GM23248 (cell line): ENCODE results near the gene DCUN1D3. TPM values are rescaled to one million over a fixed set of nuclear protein-coding genes. Genes with fewer than 3 reads are reported as not detected.
A peak's percentile ranks its signal among the peaks of the same experiment; 100 is the strongest.

Experiments
- DNase-seq: peaks from one replicate; pipeline ENCODE4 v3.0.0-alpha.2; 2015
- H2AFZ ChIP-seq: fragments of 200-600 bp; sonication (generic); 2 replicates; pipeline ENCODE4 v1.6.1; 2016; ENCODE audit warnings: antibody characterized with exemption
- H3F3A ChIP-seq: fragments of 200-600 bp; sonication (generic); 2 replicates; pipeline ENCODE4 v1.6.1; 2016; ENCODE audit warnings: mild to moderate bottlenecking, antibody characterized with exemption, mixed run types; ENCODE audit not compliant: insufficient read depth
- H3K27ac ChIP-seq: fragments of 200-600 bp; sonication (generic); 2 replicates; pipeline ENCODE4 v1.5.1; 2016; ENCODE audit warnings: mild to moderate bottlenecking
- H3K27me3 ChIP-seq: fragments of 200-600 bp; sonication (generic); replicated peaks from 2 replicates; pipeline ENCODE4 v1.6.1; 2016; ENCODE audit warnings: mild to moderate bottlenecking; ENCODE audit not compliant: insufficient read depth
- H3K36me3 ChIP-seq: fragments of 200-600 bp; sonication (generic); 2 replicates; pipeline ENCODE4 v1.6.1; 2016; ENCODE audit warnings: low read depth, mild to moderate bottlenecking
- H3K4me1 ChIP-seq: fragments of 200-600 bp; sonication (generic); 2 replicates; pipeline ENCODE4 v1.6.1; 2016; ENCODE audit warnings: mild to moderate bottlenecking; ENCODE audit not compliant: insufficient read depth
- H3K4me2 ChIP-seq: fragments of 200-600 bp; sonication (generic); one replicate; pipeline ENCODE4 v1.6.1; 2016; ENCODE audit warnings: mild to moderate bottlenecking; ENCODE audit not compliant: unreplicated experiment
- H3K4me3 ChIP-seq: fragments of 200-600 bp; sonication (generic); 2 replicates; pipeline ENCODE4 v1.5.1; 2016; ENCODE audit warnings: mild to moderate bottlenecking
- H3K79me2 ChIP-seq: fragments of 200-600 bp; sonication (generic); 2 replicates; pipeline ENCODE4 v1.6.1; 2016; ENCODE audit warnings: mild to moderate bottlenecking; ENCODE audit not compliant: insufficient read depth
- H3K9ac ChIP-seq: fragments of 200-600 bp; sonication (generic); 2 replicates; pipeline ENCODE4 v1.6.1; 2016; ENCODE audit warnings: mild to moderate bottlenecking
- H3K9me2 ChIP-seq: fragments of 200-600 bp; sonication (generic); 2 replicates; pipeline ENCODE4 v1.6.1; 2016; ENCODE audit warnings: mixed run types, mild to moderate bottlenecking, moderate library complexity; ENCODE audit not compliant: insufficient read depth
- H3K9me3 ChIP-seq: fragments of 200-600 bp; sonication (generic); one replicate; pipeline ENCODE4 v1.6.1; 2017; ENCODE audit warnings: low read depth
- H4K20me1 ChIP-seq: fragments of 200-600 bp; sonication (generic); 2 replicates; pipeline ENCODE4 v1.6.0; 2016; ENCODE audit not compliant: insufficient read depth
- EZH2 ChIP-seq: fragments of 200-600 bp; sonication (generic); IDR thresholded peaks from 2 replicates; pipeline ENCODE4 v1.6.1; 2018; ENCODE audit warnings: antibody characterized with exemption, mild to moderate bottlenecking; ENCODE audit not compliant: insufficient read depth, poor library complexity, severe bottlenecking
- EZH2phosphoT487 ChIP-seq: fragments of 200-600 bp; sonication (generic); IDR thresholded peaks from 2 replicates; pipeline ENCODE4 v1.6.1; 2018; ENCODE audit warnings: antibody characterized with exemption, moderate library complexity, mild to moderate bottlenecking, low read depth; ENCODE audit not compliant: insufficient read depth
- WGBS, 2 experiments: methylation state at CpG; one replicate each; pipeline ENCODE4 v1.1.6; 2015 to 2017; ENCODE audit warnings: low lambda C conversion rate in 2 of 2, low coverage in 1 of 2; ENCODE audit errors: missing lambda C conversion rate in 2 of 2; 5-methylcytosine and 5-hydroxymethylcytosine counted together
- in situ Hi-C: fragments of 300-500 bp; cut with MboI; formaldehyde crosslinking; loops from 2 replicates; pipeline ENCODE4 v1.15.0; 2020
- polyA plus RNA-seq: library from polyadenylated mRNA; unstranded; fragments of >200 nt; fragmentation: Nextera tagmentation; extraction: Ambion mirVana; gene quantifications from 2 replicates; pipeline ENCODE4 v1.2.1, GENCODE V29; 2016
- total RNA-seq: library from RNA; depleted of rRNA; stranded (reverse); fragments of >200 nt; shearing (Covaris generic); gene quantifications from 2 replicates; pipeline ENCODE4 v1.2.3, GENCODE V29; 2014

DCUN1D3 gene
- total and polyA plus RNA-seq, 2 experiments from 2014 or later, result 15.2 to 35.2 TPM

DNA sequence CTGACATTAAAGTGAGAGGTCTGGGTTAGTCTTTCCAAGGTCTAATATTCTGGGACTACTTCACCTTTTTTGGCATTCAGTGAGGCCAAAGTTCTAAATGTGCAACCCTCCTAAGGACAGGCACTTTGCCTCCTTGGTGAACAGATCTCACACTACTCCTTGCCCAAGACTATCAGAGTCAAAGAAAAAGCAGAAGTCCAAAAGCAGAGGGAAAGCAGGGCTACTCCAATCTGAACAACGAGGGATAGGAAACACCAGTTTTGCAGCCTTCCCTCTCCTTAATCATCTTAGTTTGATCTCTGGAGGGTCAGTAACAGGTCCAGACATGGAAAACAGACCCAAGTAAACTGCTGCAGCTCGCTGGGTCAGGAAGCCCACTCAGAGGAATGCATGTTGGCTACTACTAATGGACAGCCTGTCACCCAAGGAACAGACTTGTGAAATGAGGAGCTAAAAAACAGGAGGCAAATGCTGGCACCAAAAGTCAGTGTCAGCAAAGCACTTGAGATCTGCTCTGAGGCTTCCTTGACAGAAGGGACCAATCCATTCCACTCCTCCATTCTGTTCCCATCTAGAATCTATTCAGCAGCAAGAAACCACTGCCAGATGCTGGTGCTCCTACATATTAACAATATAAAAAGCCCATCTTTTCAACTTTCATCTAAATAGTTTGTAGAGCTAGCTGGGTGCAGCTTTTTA lies 29.9 kb downstream of the DCUN1D3 start:
- peaks cover 100% of the 10 kb centered on the region for H3K79me2 ChIP-seq
- no peak for DNase-seq
- H3K27me3 ChIP-seq, result no peaks in the 10 kb centered on the region
- no peak for TF ChIP-seq EZH2
- TF ChIP-seq EZH2phosphoT487, result no peak
- 8 to 23% methylated on average over 2 of the region's 2 CpGs for WGBS, 2 experiments
- in situ Hi-C loops, result no loop called here
- H3K4me1 ChIP-seq, result peaks cover 59% of the 10 kb centered on the region
- no peak overlapping the region for H3K27ac ChIP-seq
- H3K36me3 ChIP-seq, result no peaks in the 10 kb centered on the region
- H2AFZ ChIP-seq, result no peak overlapping the region
- no peak overlapping the region for H3K4me3 ChIP-seq
- H3K9me2 ChIP-seq, result no peaks in the 10 kb centered on the region
- H3F3A ChIP-seq, result peaks cover 38% of the 10 kb centered on the region
- peaks cover 23% of the 10 kb centered on the region for H4K20me1 ChIP-seq
- H3K9me3 ChIP-seq, result no peaks in the 10 kb centered on the region
- H3K9ac ChIP-seq, result no peak overlapping the region
- no peak overlapping the region for H3K4me2 ChIP-seq

- in situ Hi-C loops, result no loop called here
- H3K79me2 ChIP-seq, result peaks cover 100% of the 10 kb centered on the region
- peaks cover 61% of the 10 kb centered on the region for H3K4me1 ChIP-seq
- H3K4me2 ChIP-seq, result peak overlapping the region; percentile 39
- H3K27ac ChIP-seq, result peak overlapping the region; percentile 25
- H3K4me3 ChIP-seq, result no peak overlapping the region
- DNase-seq, result peak; percentile 68
- TF ChIP-seq EZH2, result no peak
- TF ChIP-seq EZH2phosphoT487, result no peak
- peak overlapping the region; percentile 22; the same call in 1 of the 2 replicates for H3K9ac ChIP-seq
- H4K20me1 ChIP-seq, result peaks cover 16% of the 10 kb centered on the region
- H3K9me2 ChIP-seq, result no peaks in the 10 kb centered on the region
- WGBS, 2 experiments, result 3 to 10% methylated on average over 3 of the region's 3 CpGs
- H3K36me3 ChIP-seq, result no peaks in the 10 kb centered on the region; the same call in 1 of the 2 replicates
- H3K9me3 ChIP-seq, result no peaks in the 10 kb centered on the region
- no peaks in the 10 kb centered on the region for H3K27me3 ChIP-seq
- H3F3A ChIP-seq, result peaks cover 45% of the 10 kb centered on the region
- no peak overlapping the region for H2AFZ ChIP-seq
Measured at GRCh38 chr16:20868890-20869289, 31.3 kb downstream of the DCUN1D3 start.

DNA sequence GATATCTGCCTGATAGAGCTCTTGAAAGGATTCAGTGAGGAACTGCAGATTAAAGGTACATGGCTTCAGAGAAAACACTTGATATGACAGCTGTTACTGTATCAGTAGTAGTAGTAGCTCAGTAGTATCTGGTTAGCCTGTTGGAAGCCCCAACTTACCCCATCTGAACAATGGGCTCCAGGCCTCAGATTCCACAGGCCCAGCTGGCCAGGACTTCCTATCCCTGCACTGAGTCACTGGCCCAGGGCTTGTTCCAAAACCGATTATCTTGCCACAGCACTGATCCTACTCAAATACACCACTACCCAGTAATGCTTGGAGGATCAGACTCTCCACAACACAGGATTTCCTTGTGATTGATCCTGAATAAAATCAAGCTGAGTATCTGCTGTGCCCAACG lies 32.6 kb downstream of the DCUN1D3 start:
- H3F3A ChIP-seq, result peaks cover 52% of the 10 kb centered on the region
- peak overlapping the region; percentile 12 for H3K4me2 ChIP-seq
- peaks cover 61% of the 10 kb centered on the region for H3K4me1 ChIP-seq
- no peak overlapping the region for H3K4me3 ChIP-seq
- H3K79me2 ChIP-seq, result peaks cover 100% of the 10 kb centered on the region
- DNase-seq, result peak; percentile 68
- peaks cover 9% of the 10 kb centered on the region; the same call in 1 of the 2 replicates for H4K20me1 ChIP-seq
- no peak overlapping the region for H3K9ac ChIP-seq
- no peak overlapping the region for H2AFZ ChIP-seq
- WGBS, 2 experiments, result 28 to 43% methylated on average over 2 of the region's 2 CpGs
- in situ Hi-C loops, result no loop called here
- H3K27ac ChIP-seq, result peak overlapping the region; percentile 19; the same call in 1 of the 2 replicates
- H3K36me3 ChIP-seq, result no peaks in the 10 kb centered on the region; the same call in 1 of the 2 replicates
- H3K9me2 ChIP-seq, result no peaks in the 10 kb centered on the region
- no peaks in the 10 kb centered on the region for H3K27me3 ChIP-seq
- TF ChIP-seq EZH2phosphoT487, result no peak
- TF ChIP-seq EZH2, result no peak
- no peaks in the 10 kb centered on the region for H3K9me3 ChIP-seq

DNA sequence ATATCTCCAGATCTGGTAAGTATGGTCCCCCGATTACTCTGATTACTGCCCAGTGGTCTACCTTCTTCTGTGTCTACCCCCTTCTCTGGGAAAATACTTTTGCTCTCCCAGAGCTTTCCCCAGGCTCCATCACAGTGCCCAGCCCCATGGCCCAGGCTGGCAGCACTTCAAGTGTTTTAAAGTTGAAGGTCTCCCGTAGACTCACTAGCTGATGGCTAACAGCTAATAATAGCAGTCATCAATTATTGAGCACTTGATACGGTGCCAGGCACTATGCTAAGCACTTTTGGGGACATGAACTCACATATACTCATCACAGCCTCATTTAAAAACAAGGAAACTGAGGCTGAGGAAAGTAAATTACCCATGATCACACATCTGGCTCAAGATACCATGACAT lies 33.4 kb downstream of the DCUN1D3 start:
- no peak overlapping the region for H2AFZ ChIP-seq
- no peak overlapping the region for H3K4me3 ChIP-seq
- TF ChIP-seq EZH2 (no peak), EZH2phosphoT487 (no peak)
- in situ Hi-C loops, result no loop called here
- H3K4me1 ChIP-seq, result peaks cover 61% of the 10 kb centered on the region
- H3K9me2 ChIP-seq, result no peaks in the 10 kb centered on the region
- H3K4me2 ChIP-seq, result peak overlapping the region; percentile 51
- H3K36me3 ChIP-seq, result peaks cover 6% of the 10 kb centered on the region
- H3K27ac ChIP-seq, result peak overlapping the region; percentile 98
- DNase-seq, result no peak
- no peaks in the 10 kb centered on the region for H3K27me3 ChIP-seq
- 71 to 74% methylated on average over 3 of the region's 3 CpGs for WGBS, 2 experiments
- H4K20me1 ChIP-seq, result peaks cover under 1% of the 10 kb centered on the region; the same call in 1 of the 2 replicates
- no peaks in the 10 kb centered on the region for H3K9me3 ChIP-seq
- peaks cover 100% of the 10 kb centered on the region for H3K79me2 ChIP-seq
- H3K9ac ChIP-seq, result peak overlapping the region; percentile 82; the same call in 1 of the 2 replicates
- H3F3A ChIP-seq, result peaks cover 52% of the 10 kb centered on the region
